ENCODE measurements around the gene LRP1-AS.
"Not testable (repeated sequence)": the region's sequence is repeated elsewhere in the genome, so short reads cannot be mapped to it uniquely, and the experiment has no call there.

Gene LRP1-AS

GRCh38 chr12:57139796-57140649 is 7.4 kb downstream of the LRP1-AS start:
- ATAC-seq (no peak), DNase-seq (no peak)

GRCh38 chr12:57138526-57139272 is 8.7 kb downstream of the LRP1-AS start:
- DNase-seq, result no peak
- no peak for ATAC-seq

- no peak for DNase-seq
- ATAC-seq, result no peak
Measured at GRCh38 chr12:57135527-57136326, 11.7 kb downstream of the LRP1-AS start.

GRCh38 chr12:57134949-57135348 is 12.5 kb downstream of the LRP1-AS start:
- ATAC-seq (no peak), DNase-seq (no peak)

GRCh38 chr12:57133916-57134315 is 13.5 kb downstream of the LRP1-AS start:
- DNase-seq, result no peak
- no peak for ATAC-seq

GRCh38 chr12:57133013-57133569 is 14.3 kb downstream of the LRP1-AS start:
- ATAC-seq (no peak), DNase-seq (no peak)

- ATAC-seq (no peak), DNase-seq (no peak)
Measured at GRCh38 chr12:57131896-57132744, 15.3 kb downstream of the LRP1-AS start.

- DNase-seq (no peak), ATAC-seq (no peak)
Measured at GRCh38 chr12:57130941-57131340, 16.5 kb downstream of the LRP1-AS start.

GRCh38 chr12:57129889-57130288 is 17.5 kb downstream of the LRP1-AS start:
- ATAC-seq, result no peak
- DNase-seq, result no peak

GRCh38 chr12:57129321-57129842 is 18.0 kb downstream of the LRP1-AS start:
- no peak for DNase-seq
- ATAC-seq, result no peak

- no peak for DNase-seq
- no peak for ATAC-seq
Measured at GRCh38 chr12:57128519-57129247, 18.7 kb downstream of the LRP1-AS start.

- ATAC-seq (peak; percentile 67), DNase-seq (peak; percentile 81)
Measured at GRCh38 chr12:57127726-57128518, 19.5 kb downstream of the LRP1-AS start, which contains the start of gene LRP1. Gene LRP1, plus strand, starts transcription at chr12:57128483. Its CDS starts 482 bp downstream, at chr12:57128965.

GRCh38 chr12:57127101-57127725 is 20.2 kb downstream of the LRP1-AS start:
- peak; percentile 54 for DNase-seq
- peak; percentile 14 for ATAC-seq

GRCh38 chr12:57126561-57126960 is 20.9 kb downstream of the LRP1-AS start:
- ATAC-seq (no peak), DNase-seq (no peak)

- ATAC-seq, result no peak
- no peak for DNase-seq
Measured at GRCh38 chr12:57126061-57126460, 21.4 kb downstream of the LRP1-AS start.

- ATAC-seq (peak; percentile 81), DNase-seq (peak; percentile 82)
Measured at GRCh38 chr12:57124261-57124877, 23.1 kb downstream of the LRP1-AS start.

- DNase-seq (no peak), ATAC-seq (no peak)
Measured at GRCh38 chr12:57123813-57124212, 23.6 kb downstream of the LRP1-AS start.

GRCh38 chr12:57120718-57121117 is 26.7 kb downstream of the LRP1-AS start:
- not testable (repeated sequence) for DNase-seq, ATAC-seq

All from stimulated activated naive CD8-positive, alpha-beta T cell treated with anti-CD3 and anti-CD28 coated beads, Interleukin-15, Interleukin-2, amounts not matched to agents 100 U/mL and 50 U/mL, for 24 hours (primary cell).